22Rv1 (cell line): ENCODE measurements around the gene NUAK1.

ENCODE experiments used
- ZFX ChIP-seq: fragments of 450-650 bp; IDR thresholded peaks from 2 replicates; pipeline ENCODE4 v1.6.1; 2017; ENCODE audit warnings: antibody characterized with exemption, borderline replicate concordance
- TF ChIP-seq, protein P1 (sequence below): fragments of 450-650 bp; IDR thresholded peaks from 2 replicates; pipeline ENCODE4 v1.5.1; 2017; ENCODE audit warnings: mild to moderate bottlenecking

DNA sequence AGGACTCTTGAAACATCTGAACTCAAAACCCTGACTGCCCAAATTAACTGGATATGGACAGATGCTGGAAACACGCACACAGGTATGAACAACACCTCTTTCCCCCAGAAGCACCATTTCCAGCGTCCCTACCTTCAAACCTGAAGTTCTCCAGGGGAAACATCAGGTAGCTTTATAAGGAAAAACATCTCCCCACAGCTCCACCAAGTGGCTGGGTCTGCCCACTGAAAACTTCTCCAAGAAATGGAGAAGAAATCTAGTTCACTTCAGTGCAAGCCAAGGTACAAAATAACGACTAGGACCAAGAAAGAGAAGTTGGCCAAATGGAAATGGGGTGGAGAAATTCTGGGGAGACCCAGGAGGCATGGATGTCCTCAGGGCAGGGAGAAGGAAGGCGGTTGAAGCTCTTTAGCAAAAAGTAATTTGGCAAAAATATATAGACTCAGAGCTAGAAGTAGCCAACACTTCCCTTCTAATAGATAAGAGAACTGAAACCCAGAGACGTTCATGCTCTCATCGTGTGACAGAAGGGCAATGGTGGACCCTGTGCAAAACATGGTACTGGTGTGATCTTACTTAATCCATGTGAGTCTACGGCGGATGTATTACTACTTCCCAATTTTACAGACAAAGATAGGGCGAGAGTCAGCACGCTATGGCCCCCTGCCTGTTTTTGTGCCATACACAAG is 10.5 kb upstream of the NUAK1 start:
- TF ChIP-seq, protein P1, sequence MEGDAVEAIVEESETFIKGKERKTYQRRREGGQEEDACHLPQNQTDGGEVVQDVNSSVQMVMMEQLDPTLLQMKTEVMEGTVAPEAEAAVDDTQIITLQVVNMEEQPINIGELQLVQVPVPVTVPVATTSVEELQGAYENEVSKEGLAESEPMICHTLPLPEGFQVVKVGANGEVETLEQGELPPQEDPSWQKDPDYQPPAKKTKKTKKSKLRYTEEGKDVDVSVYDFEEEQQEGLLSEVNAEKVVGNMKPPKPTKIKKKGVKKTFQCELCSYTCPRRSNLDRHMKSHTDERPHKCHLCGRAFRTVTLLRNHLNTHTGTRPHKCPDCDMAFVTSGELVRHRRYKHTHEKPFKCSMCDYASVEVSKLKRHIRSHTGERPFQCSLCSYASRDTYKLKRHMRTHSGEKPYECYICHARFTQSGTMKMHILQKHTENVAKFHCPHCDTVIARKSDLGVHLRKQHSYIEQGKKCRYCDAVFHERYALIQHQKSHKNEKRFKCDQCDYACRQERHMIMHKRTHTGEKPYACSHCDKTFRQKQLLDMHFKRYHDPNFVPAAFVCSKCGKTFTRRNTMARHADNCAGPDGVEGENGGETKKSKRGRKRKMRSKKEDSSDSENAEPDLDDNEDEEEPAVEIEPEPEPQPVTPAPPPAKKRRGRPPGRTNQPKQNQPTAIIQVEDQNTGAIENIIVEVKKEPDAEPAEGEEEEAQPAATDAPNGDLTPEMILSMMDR: peak; percentile 90
- TF ChIP-seq ZFX: no peak
